C4-2B (cell line): ENCODE results near the gene PELI3.

Source experiments
- ZFX ChIP-seq: fragments of 450-650 bp; IDR thresholded peaks from 2 replicates; pipeline ENCODE4 v1.6.1; 2017
- TF ChIP-seq, protein P1 (sequence below): fragments of 450-650 bp; conservative IDR thresholded peaks from 2 replicates; pipeline ENCODE4 v1.5.1; 2017; ENCODE audit warnings: mild to moderate bottlenecking

GRCh38 chr11:66454828-66455227 is 11.9 kb upstream of the PELI3 start:
- TF ChIP-seq, protein P1, sequence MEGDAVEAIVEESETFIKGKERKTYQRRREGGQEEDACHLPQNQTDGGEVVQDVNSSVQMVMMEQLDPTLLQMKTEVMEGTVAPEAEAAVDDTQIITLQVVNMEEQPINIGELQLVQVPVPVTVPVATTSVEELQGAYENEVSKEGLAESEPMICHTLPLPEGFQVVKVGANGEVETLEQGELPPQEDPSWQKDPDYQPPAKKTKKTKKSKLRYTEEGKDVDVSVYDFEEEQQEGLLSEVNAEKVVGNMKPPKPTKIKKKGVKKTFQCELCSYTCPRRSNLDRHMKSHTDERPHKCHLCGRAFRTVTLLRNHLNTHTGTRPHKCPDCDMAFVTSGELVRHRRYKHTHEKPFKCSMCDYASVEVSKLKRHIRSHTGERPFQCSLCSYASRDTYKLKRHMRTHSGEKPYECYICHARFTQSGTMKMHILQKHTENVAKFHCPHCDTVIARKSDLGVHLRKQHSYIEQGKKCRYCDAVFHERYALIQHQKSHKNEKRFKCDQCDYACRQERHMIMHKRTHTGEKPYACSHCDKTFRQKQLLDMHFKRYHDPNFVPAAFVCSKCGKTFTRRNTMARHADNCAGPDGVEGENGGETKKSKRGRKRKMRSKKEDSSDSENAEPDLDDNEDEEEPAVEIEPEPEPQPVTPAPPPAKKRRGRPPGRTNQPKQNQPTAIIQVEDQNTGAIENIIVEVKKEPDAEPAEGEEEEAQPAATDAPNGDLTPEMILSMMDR: no peak
- TF ChIP-seq ZFX: no peak
